Neural crest cell (in vitro differentiated cells): Measurements from ENCODE around the gene TMEM94. TPM values are rescaled to one million over a fixed set of nuclear protein-coding genes. Genes with fewer than 3 reads are reported as not detected.

ENCODE experiments used
- DNase-seq: peaks from one replicate; pipeline ENCODE4 v3.0.0; 2021; ENCODE audit warnings: low read depth, mixed read lengths, low spot score
- H3K27ac Mint-ChIP-seq: one replicate; pipeline ENCODE4 v1.8.0; 2021; ENCODE audit warnings: mild to moderate bottlenecking, mixed read lengths; ENCODE audit not compliant: unreplicated experiment
- H3K27me3 Mint-ChIP-seq: 2 replicates; pipeline ENCODE4 v1.8.0; 2021; ENCODE audit warnings: low read depth, mild to moderate bottlenecking, mixed read lengths
- H3K36me3 Mint-ChIP-seq: 2 replicates; pipeline ENCODE4 v1.8.0; 2021; ENCODE audit warnings: low read depth, mild to moderate bottlenecking, mixed read lengths
- H3K4me1 Mint-ChIP-seq: 2 replicates; pipeline ENCODE4 v1.8.0; 2021; ENCODE audit warnings: mixed read lengths
- H3K4me3 Mint-ChIP-seq: one replicate; pipeline ENCODE4 v1.8.0; 2021; ENCODE audit warnings: mild to moderate bottlenecking, mixed read lengths
- H3K9me3 Mint-ChIP-seq: 2 replicates; pipeline ENCODE4 v1.8.0; 2021; ENCODE audit warnings: mixed read lengths
- total RNA-seq: library from RNA; stranded (reverse); gene quantifications from 2 replicates; pipeline ENCODE4 v1.2.1, GENCODE V29; 2021
- TF ChIP-seq, protein P1 (sequence below): fragments of 200-600 bp; sonication (generic); conservative IDR thresholded peaks from 2 replicates; pipeline ENCODE4 v1.5.0; 2021; ENCODE audit warnings: antibody characterized with exemption, mild to moderate bottlenecking

TMEM94 gene
- total RNA-seq, 1 donor from 2014 or later = 131 TPM

DNA sequence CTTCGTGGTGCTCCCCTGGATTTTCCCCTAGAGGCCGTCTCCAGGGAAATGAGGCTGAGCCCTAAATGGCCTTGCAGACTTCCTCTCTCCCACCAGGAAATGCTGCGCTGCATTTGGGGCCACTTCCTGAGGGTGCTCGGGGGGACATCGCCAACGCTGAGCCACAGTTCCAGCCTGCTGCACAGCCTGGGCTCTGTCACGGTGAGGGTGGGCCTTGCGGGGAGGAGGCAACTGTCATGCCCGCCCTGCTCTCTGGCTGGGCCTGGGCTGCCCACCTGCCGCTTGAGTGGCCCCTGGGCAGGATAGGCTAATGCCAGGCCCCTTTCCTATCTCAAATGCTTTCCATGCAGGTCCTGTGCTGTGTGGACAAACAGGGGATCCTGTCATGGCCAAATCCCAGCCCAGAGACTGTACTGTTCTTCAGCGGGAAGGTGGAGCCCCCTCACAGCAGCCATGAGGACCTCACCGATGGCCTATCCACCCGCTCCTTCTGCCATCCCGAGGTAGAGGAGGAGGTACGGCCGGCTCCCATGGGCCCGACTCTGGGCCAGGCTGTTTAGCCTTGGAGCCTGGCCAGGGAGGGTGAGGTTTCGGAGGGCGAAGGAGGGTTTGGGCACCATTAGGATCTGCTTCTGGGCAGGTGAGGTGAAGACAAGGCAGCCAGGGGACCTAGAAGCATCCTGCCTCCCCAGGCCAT, 34.7 kb downstream of the TMEM94 start:
- H3K27ac Mint-ChIP-seq = peak overlapping the region; percentile 35
- DNase-seq = no peak
- peaks cover 10% of the 10 kb centered on the region for H3K4me1 Mint-ChIP-seq
- no peaks in the 10 kb centered on the region for H3K36me3 Mint-ChIP-seq
- H3K27me3 Mint-ChIP-seq = no peaks in the 10 kb centered on the region
- TF ChIP-seq, protein P1, sequence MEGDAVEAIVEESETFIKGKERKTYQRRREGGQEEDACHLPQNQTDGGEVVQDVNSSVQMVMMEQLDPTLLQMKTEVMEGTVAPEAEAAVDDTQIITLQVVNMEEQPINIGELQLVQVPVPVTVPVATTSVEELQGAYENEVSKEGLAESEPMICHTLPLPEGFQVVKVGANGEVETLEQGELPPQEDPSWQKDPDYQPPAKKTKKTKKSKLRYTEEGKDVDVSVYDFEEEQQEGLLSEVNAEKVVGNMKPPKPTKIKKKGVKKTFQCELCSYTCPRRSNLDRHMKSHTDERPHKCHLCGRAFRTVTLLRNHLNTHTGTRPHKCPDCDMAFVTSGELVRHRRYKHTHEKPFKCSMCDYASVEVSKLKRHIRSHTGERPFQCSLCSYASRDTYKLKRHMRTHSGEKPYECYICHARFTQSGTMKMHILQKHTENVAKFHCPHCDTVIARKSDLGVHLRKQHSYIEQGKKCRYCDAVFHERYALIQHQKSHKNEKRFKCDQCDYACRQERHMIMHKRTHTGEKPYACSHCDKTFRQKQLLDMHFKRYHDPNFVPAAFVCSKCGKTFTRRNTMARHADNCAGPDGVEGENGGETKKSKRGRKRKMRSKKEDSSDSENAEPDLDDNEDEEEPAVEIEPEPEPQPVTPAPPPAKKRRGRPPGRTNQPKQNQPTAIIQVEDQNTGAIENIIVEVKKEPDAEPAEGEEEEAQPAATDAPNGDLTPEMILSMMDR = no peak
- H3K9me3 Mint-ChIP-seq = no peaks in the 10 kb centered on the region
- H3K4me3 Mint-ChIP-seq = no peak overlapping the region

- Mint-ChIP-seq H3K4me1 (peaks cover 10% of the 10 kb centered on the region), H3K4me3 (no peak overlapping the region), H3K27me3 (no peaks in the 10 kb centered on the region), H3K36me3 (no peaks in the 10 kb centered on the region), H3K27ac (no peak overlapping the region), H3K9me3 (no peaks in the 10 kb centered on the region)
- DNase-seq = no peak
- TF ChIP-seq, protein P1 = no peak
Observed at GRCh38 chr17:75491680-75492079, 35.2 kb downstream of the TMEM94 start.

DNA sequence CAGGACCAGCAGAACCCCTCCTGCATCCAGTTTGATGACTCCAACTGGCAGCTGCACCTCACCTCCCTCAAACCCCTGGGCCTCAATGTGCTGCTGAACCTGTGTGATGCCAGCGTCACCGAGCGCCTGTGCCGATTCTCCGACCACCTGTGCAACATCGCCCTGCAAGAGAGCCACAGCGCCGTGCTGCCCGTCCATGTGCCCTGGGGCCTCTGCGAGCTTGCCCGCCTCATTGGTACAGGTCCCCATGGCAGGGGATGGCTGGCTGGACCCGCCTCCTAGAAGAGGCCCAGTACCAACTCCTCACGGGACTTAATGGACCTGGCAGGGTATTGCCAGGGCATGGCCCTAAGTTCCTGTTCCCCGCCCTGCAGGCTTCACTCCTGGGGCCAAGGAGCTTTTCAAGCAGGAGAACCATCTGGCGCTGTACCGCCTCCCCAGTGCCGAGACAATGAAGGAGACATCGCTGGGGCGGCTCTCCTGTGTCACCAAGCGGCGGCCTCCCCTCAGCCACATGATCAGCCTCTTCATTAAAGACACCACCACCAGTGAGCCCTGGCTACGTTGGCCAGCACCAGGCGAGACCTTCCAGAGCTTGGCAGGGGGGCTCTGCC, 36.2 kb downstream of the TMEM94 start:
- peaks cover 2% of the 10 kb centered on the region for H3K36me3 Mint-ChIP-seq
- no peak overlapping the region for H3K27ac Mint-ChIP-seq
- no peaks in the 10 kb centered on the region for H3K9me3 Mint-ChIP-seq
- TF ChIP-seq, protein P1 = no peak
- peaks cover under 1% of the 10 kb centered on the region for H3K4me1 Mint-ChIP-seq
- no peak overlapping the region for H3K4me3 Mint-ChIP-seq
- H3K27me3 Mint-ChIP-seq = no peaks in the 10 kb centered on the region
- DNase-seq = no peak

DNA sequence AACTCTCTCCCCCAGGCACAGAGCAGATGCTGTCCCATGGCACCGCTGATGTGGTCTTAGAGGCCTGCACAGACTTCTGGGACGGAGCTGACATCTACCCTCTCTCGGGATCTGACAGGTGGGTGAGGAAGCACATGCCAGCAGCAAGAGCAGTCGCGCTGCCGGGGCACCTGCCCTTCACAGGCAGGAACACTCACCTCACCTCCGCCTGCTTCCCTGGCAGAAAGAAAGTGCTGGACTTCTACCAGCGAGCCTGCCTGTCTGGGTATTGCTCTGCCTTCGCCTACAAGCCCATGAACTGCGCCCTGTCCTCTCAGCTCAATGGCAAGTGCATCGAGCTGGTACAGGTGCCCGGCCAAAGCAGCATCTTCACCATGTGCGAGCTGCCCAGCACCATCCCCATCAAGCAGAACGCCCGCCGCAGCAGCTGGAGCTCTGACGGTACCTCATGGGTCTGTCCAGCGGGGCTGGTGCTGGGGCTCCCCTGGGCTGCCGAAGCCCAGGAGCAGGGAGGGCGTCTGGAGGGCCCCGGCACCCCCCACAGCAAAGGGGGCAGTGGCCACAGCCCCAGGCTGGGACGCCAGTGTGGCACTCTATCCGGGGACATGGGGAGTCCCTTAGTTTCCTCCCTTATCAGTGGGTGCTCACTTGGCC, 37.2 kb downstream of the TMEM94 start:
- no peak for DNase-seq
- Mint-ChIP-seq H3K27ac (no peak overlapping the region), H3K27me3 (no peaks in the 10 kb centered on the region), H3K9me3 (no peaks in the 10 kb centered on the region), H3K4me1 (no peaks in the 10 kb centered on the region), H3K36me3 (peaks cover 3% of the 10 kb centered on the region), H3K4me3 (no peak overlapping the region)
- TF ChIP-seq, protein P1 = no peak

GRCh38 chr17:75494326-75494877, 38.0 kb downstream of the TMEM94 start:
- Mint-ChIP-seq H3K36me3 (peaks cover 3% of the 10 kb centered on the region), H3K4me1 (no peaks in the 10 kb centered on the region), H3K27ac (no peak overlapping the region), H3K4me3 (no peak overlapping the region), H3K27me3 (no peaks in the 10 kb centered on the region), H3K9me3 (no peaks in the 10 kb centered on the region)
- TF ChIP-seq, protein P1 = no peak
- DNase-seq = no peak
